Fibroblast of lung (primary cell): ENCODE measurements around the gene CETN1. TPM values are rescaled to one million over a fixed set of nuclear protein-coding genes. Genes with fewer than 3 reads are reported as not detected.

Experiments
- DNase-seq, 2 donors: peaks; one replicate each; pipeline versions ENCODE4 v3.0.0 to v3.0.0-alpha.2; 2010; ENCODE audit warnings: low read depth in 2 of 2
- H2AFZ ChIP-seq: 2 replicates; pipeline ENCODE4 v1.5.1; 2012; ENCODE audit warnings: low read length, control low read depth, inconsistent platforms
- H3K27ac ChIP-seq: 2 replicates; pipeline ENCODE4 v1.5.1; 2011; ENCODE audit warnings: low read length, control low read depth; ENCODE audit not compliant: insufficient read depth
- H3K27me3 ChIP-seq: 2 replicates; pipeline ENCODE4 v1.5.1; 2011; ENCODE audit warnings: mild to moderate bottlenecking, low read length; ENCODE audit not compliant: control insufficient read depth, insufficient read depth
- H3K36me3 ChIP-seq: 2 replicates; pipeline ENCODE4 v1.5.1; 2011; ENCODE audit warnings: low read length; ENCODE audit not compliant: control insufficient read depth, insufficient read depth
- H3K4me1 ChIP-seq: 2 replicates; pipeline ENCODE4 v1.5.1; 2011; ENCODE audit warnings: low read length; ENCODE audit not compliant: control insufficient read depth, insufficient read depth; ENCODE audit errors: extremely low read depth
- H3K4me2 ChIP-seq: 2 replicates; pipeline ENCODE4 v1.5.1; 2011; ENCODE audit warnings: low read length, control low read depth; ENCODE audit not compliant: insufficient read depth; ENCODE audit errors: extremely low read depth
- H3K4me3 ChIP-seq, 4 experiments: fragments of 200-600 bp in 1 of 4; sonication (generic) in 1 of 4; replicated peaks in 1 of 4; 2 replicates each; pipeline ENCODE4 v1.5.1; 2011 to 2016; ENCODE audit warnings: low read length in 4 of 4, low read depth in 3 of 4, mild to moderate bottlenecking in 3 of 4, control low read depth in 2 of 4, inconsistent platforms in 1 of 4, mixed read lengths in 1 of 4; ENCODE audit not compliant: insufficient read depth in 1 of 4; ENCODE audit errors: control extremely low read depth in 1 of 4
- H3K79me2 ChIP-seq: 2 replicates; pipeline ENCODE4 v1.5.1; 2012; ENCODE audit warnings: mild to moderate bottlenecking, low read length, inconsistent platforms; ENCODE audit not compliant: control insufficient read depth, insufficient read depth
- H3K9ac ChIP-seq: 2 replicates; pipeline ENCODE4 v1.5.1; 2011; ENCODE audit warnings: mild to moderate bottlenecking, low read length, control low read depth; ENCODE audit not compliant: insufficient read depth
- H3K9me3 ChIP-seq: 2 replicates; pipeline ENCODE4 v1.5.1; 2012; ENCODE audit warnings: low read depth, low read length; ENCODE audit not compliant: control insufficient read depth, insufficient read depth
- H4K20me1 ChIP-seq: 2 replicates; pipeline ENCODE4 v1.5.1; 2011; ENCODE audit warnings: low read length; ENCODE audit not compliant: control insufficient read depth, insufficient read depth; ENCODE audit errors: extremely low read depth
- EZH2 ChIP-seq: IDR thresholded peaks from 2 replicates; pipeline ENCODE4 v1.5.1; 2012; ENCODE audit warnings: low read length, control low read depth, mild to moderate bottlenecking; ENCODE audit errors: missing control alignments
- polyA plus RNA-seq, 2 donors: library from polyadenylated mRNA; depleted of rRNA in 1 of 2; stranded (reverse) in 1 of 2; unstranded in 1 of 2; fragments of >200 nt; gene quantifications; 2 replicates each; pipeline ENCODE4 v1.2.1, GENCODE V29; 2011 to 2012; ENCODE audit warnings: missing spikeins in 1 of 2
- total RNA-seq: library from RNA; depleted of rRNA; stranded (reverse); fragments of >200 nt; gene quantifications from 2 replicates; pipeline ENCODE4 v1.2.1, GENCODE V29; 2014
- TF ChIP-seq, protein P1 (sequence below), 2 donors: IDR thresholded peaks in 1 of 2; conservative IDR thresholded peaks in 1 of 2; 1 replicate in 1 of 2; 2 replicates in 1 of 2; pipeline ENCODE4 v1.5.1; 2011 to 2012; ENCODE audit warnings: low read length in 2 of 2, control low read depth in 1 of 2, inconsistent platforms in 1 of 2, low read depth in 1 of 2, mild to moderate bottlenecking in 1 of 2

Gene CETN1
- total and polyA plus RNA-seq, 2 donors (not counting 1 experiment from before 2014, with no cell fraction given) = not detected

DNA sequence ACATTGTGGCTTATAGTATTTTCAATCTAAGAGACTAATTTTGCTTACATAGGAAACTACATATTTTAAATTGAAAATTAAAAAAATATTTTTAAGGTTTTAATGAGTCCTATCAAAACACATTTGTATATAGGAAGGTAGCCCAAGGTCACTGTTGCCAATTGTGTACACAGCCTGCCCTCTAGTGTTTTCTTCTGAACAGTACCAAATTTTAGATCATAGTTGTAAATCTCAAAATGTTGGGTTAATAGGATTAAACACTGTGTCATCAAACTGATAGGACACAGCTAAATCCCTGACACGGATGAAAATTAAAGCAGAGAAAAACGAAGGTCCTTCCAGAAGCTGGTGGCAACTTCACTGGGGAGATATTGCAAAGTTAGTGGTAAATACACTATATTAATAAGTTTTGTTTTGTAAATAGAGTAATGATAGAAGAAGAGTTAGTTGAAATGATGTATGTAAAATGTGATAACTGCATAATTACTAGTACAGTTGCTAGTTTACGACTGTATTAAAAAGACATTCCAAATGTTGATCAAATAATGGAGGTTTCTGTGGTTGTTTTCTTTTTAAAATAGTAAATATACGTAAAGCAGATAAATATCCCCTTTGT, 36.3 kb downstream of the CETN1 start:
- Histone ChIP-seq H3K27me3 (peaks cover 3% of the 10 kb centered on the region), H3K27ac (no peak overlapping the region), H2AFZ (no peak overlapping the region), H3K4me3 (no peak overlapping the region), H3K79me2 (no peaks in the 10 kb centered on the region), H3K4me1 (peaks cover 2% of the 10 kb centered on the region), H3K36me3 (no peaks in the 10 kb centered on the region), H3K4me2 (no peak overlapping the region), H3K9me3 (no peaks in the 10 kb centered on the region), H4K20me1 (no peaks in the 10 kb centered on the region), H3K9ac (no peak overlapping the region)
- peak; percentile 42 to 73 for DNase-seq
- no peak for TF ChIP-seq EZH2
- TF ChIP-seq, protein P1, sequence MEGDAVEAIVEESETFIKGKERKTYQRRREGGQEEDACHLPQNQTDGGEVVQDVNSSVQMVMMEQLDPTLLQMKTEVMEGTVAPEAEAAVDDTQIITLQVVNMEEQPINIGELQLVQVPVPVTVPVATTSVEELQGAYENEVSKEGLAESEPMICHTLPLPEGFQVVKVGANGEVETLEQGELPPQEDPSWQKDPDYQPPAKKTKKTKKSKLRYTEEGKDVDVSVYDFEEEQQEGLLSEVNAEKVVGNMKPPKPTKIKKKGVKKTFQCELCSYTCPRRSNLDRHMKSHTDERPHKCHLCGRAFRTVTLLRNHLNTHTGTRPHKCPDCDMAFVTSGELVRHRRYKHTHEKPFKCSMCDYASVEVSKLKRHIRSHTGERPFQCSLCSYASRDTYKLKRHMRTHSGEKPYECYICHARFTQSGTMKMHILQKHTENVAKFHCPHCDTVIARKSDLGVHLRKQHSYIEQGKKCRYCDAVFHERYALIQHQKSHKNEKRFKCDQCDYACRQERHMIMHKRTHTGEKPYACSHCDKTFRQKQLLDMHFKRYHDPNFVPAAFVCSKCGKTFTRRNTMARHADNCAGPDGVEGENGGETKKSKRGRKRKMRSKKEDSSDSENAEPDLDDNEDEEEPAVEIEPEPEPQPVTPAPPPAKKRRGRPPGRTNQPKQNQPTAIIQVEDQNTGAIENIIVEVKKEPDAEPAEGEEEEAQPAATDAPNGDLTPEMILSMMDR (conservative IDR thresholded peaks at IDR 0.05 in 1 of 2, IDR thresholded peaks at IDR 0.05 in 1 of 2; ENCODE audit: low read depth in 1 of 2, low read length in 2 of 2) = peak; percentile 65 to 73

DNA sequence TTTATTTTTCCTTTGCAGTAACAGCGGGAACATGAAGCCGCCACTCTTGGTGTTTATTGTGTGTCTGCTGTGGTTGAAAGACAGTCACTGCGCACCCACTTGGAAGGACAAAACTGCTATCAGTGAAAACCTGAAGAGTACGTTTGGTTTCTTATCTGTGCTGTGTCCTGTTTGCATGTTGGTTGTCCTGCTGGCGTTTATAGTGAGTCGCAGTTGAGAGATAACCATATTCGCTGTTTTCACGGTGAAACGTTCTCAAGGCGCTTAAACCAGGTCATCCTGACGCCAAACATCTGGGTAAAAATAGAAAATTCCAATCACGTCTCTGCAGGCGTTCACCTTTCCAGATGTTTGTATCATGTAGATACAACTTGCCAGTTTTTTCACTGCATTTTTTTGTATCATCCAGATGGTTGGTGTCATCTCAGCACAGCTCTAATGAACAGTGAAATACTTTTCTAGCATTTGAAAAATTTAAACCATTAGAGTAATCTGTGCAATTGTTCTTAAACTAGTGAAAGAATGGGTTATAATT, 37.9 kb downstream of the CETN1 start:
- TF ChIP-seq, protein P1 (conservative IDR thresholded peaks at IDR 0.05 in 1 of 2, IDR thresholded peaks at IDR 0.05 in 1 of 2; ENCODE audit: low read depth in 1 of 2, low read length in 2 of 2) = no peak
- no peak for TF ChIP-seq EZH2
- Histone ChIP-seq H3K79me2 (no peaks in the 10 kb centered on the region), H3K4me2 (no peak overlapping the region), H3K36me3 (no peaks in the 10 kb centered on the region), H3K4me1 (peaks cover 2% of the 10 kb centered on the region), H2AFZ (no peak overlapping the region), H3K9ac (no peak overlapping the region), H3K27ac (no peak overlapping the region), H3K4me3 (no peak overlapping the region), H3K27me3 (no peaks in the 10 kb centered on the region), H3K9me3 (no peaks in the 10 kb centered on the region), H4K20me1 (no peaks in the 10 kb centered on the region)
- no peak for DNase-seq

DNA sequence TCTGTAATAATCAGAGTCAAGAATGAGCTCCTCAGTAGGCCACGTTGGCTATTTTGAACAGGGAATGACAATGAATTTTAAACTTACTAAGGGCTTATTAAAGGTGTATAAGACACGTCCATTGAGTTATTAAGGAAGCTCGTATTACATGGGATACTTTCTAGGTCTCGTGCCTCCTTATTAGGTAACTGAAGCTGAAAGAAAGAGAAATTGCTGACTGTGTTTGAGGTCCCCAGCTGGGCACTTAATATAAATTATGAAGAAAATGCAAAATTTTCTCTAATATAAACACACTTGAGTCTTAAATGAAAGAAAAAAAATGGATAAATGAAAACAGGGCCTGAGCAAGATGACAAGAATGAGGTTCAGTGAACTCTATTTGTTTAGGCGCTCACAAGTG, 38.4 kb downstream of the CETN1 start:
- Histone ChIP-seq H3K4me2 (no peak overlapping the region), H3K9me3 (no peaks in the 10 kb centered on the region), H2AFZ (no peak overlapping the region), H3K36me3 (no peaks in the 10 kb centered on the region), H3K9ac (no peak overlapping the region), H3K27ac (no peak overlapping the region), H3K79me2 (no peaks in the 10 kb centered on the region), H3K4me3 (no peak overlapping the region), H3K27me3 (no peaks in the 10 kb centered on the region), H4K20me1 (no peaks in the 10 kb centered on the region), H3K4me1 (peaks cover 2% of the 10 kb centered on the region)
- no peak for DNase-seq
- TF ChIP-seq, protein P1 (conservative IDR thresholded peaks at IDR 0.05 in 1 of 2, IDR thresholded peaks at IDR 0.05 in 1 of 2; ENCODE audit: low read depth in 1 of 2, low read length in 2 of 2) = no peak
- TF ChIP-seq EZH2 = no peak
